ENCODE measurements around the gene SRD5A1.

DNA sequence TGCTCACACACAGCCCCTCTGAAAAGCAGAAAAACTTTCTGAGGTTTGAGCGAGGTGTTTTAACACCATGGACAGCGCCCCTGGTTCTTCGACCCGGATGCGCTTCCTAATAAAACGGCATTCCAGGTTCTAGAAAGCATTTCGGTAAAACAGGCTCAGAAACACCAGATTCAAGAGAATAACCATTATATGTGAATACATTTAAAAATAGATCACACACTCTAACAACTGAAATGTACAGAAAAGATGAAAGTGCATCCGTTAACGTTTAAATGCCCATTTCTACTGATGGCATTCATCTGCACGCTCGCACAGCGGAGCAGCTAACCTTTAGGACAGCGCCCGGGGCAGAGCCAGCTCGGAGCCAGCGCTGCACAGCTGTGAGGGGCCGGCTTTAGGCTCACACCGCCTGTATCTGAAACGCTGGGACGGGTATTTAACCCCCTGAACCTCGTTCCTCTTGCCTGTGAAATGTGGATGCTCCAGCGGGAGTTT is 53.7 kb downstream of the SRD5A1 start:
- TF ChIP-seq CTCF (IDR thresholded peaks at IDR 0.05; ENCODE audit: low read length) (no peak), EZH2phosphoT487 (IDR thresholded peaks at IDR 0.05; ENCODE audit: low read length) (no peak), EZH2 (optimal IDR thresholded peaks at IDR 0.05; ENCODE audit: low read depth, low read length) (no peak)

All from MM.1S (cell line).